Stimulated activated naive CD8-positive, alpha-beta T cell treated with anti-CD3 and anti-CD28 coated beads, Interleukin-15, amount 100 ng/mL, for 72 hours (primary cell): ENCODE data around the gene SERPINB13.
A peak's percentile ranks its signal among the peaks of the same experiment; 100 is the strongest.

Experiments used
- ATAC-seq: fragments of 150-1000 bp; cut with Tn5 transposase; 2 replicates; pipeline ENCODE4 v1.10.0; 2021; ENCODE audit warnings: mild to moderate bottlenecking, moderate library complexity
- DNase-seq, 2 donors: peaks; one replicate each; pipeline ENCODE4 v3.0.0; 2021 to 2022
- H3K27ac Mint-ChIP-seq, 2 donors: one replicate each; pipeline ENCODE4 v1.8.0; 2022; ENCODE audit warnings: mild to moderate bottlenecking in 2 of 2, mixed read lengths in 2 of 2, moderate library complexity in 2 of 2
- H3K27me3 Mint-ChIP-seq: one replicate; pipeline ENCODE4 v1.8.0; 2022; ENCODE audit warnings: mixed read lengths
- H3K4me1 Mint-ChIP-seq: one replicate; pipeline ENCODE4 v1.8.0; 2022; ENCODE audit warnings: mild to moderate bottlenecking, mixed read lengths
- H3K4me3 Mint-ChIP-seq, 2 donors: one replicate each; pipeline ENCODE4 v1.8.0; 2022; ENCODE audit warnings: mild to moderate bottlenecking in 2 of 2, mixed read lengths in 2 of 2, moderate library complexity in 1 of 2
- H3K9me3 Mint-ChIP-seq, 2 donors: one replicate each; pipeline ENCODE4 v1.8.0; 2022; ENCODE audit warnings: mixed read lengths in 2 of 2

SERPINB13 gene

DNA sequence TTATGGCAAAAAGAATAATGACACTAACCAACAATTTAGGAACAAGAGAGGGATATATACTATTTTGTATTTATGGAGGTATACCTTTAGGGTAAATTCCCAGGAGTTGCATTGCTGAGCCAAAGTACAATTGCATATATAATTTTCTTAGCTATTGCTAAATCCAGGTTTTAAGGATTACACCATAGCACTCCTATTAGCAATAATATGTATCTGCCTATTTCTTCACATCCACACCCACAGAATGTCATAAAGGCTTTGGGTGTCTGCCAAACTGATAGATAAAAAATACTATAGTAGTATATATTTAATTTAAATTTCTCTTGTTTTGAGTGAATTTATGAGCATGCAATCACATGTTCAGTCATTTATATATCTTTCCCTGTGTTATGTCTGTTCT, 11.5 kb upstream of the SERPINB13 start:
- H3K4me3 Mint-ChIP-seq: no peak overlapping the region
- H3K4me1 Mint-ChIP-seq: no peaks in the 10 kb centered on the region
- H3K27me3 Mint-ChIP-seq: peaks cover 7% of the 10 kb centered on the region
- ATAC-seq (no peak), DNase-seq (no peak)
- no peak overlapping the region for H3K27ac Mint-ChIP-seq
- no peaks in the 10 kb centered on the region for H3K9me3 Mint-ChIP-seq

DNA sequence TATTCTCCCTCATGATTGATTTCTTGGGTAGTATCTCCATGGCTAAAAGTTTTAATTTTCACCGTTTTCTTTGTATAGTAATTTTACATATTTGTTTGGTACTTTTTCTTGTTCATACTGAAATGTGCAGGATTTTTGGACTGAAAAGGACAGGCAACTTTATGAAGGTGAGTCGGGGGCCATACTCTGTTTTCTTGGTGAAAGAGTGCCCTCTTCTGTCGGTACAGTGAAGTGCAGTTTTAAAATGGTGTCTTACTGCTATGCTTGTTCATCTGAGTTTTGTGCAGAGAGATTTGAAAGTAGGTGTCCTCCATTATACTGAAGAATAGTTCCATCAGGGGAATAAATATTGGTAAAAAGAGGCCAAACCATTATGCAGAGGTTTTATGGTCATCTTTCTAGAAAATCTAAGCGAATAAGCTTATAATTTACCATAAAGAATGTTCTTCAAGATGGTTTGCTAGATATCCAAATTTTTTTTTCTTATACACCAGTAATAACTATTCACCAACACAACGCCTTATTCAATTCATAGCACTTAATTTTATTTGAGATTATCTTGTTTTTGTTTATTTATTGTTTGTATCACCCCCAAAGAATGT, 8.7 kb upstream of the SERPINB13 start:
- H3K9me3 Mint-ChIP-seq: no peaks in the 10 kb centered on the region
- ATAC-seq: no peak
- no peak overlapping the region for H3K27ac Mint-ChIP-seq
- H3K4me1 Mint-ChIP-seq: no peaks in the 10 kb centered on the region
- peak in 1 of 2 donors; percentile 19 for DNase-seq
- peaks cover 7% of the 10 kb centered on the region for H3K27me3 Mint-ChIP-seq
- H3K4me3 Mint-ChIP-seq: no peak overlapping the region

DNA sequence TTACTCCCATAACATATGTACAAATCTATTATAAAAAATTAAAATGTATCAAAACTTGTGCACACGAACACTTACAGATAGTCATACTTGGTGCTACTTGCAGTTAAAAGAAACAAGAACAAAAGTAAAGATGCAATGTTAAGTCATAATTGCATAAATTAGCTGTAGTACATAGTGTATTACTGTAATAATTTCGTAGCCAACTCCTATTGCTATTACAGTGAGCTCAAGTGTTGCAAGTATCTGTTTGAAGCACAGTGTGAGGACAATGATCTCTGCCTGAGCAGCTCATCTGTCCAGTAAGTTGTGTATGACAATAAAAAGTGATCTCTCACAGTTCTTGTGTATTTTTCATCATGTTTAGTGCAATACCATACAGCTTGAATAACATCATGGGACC, 7.5 kb upstream of the SERPINB13 start:
- ATAC-seq (no peak), DNase-seq (no peak)
- Mint-ChIP-seq H3K4me3 (no peak overlapping the region), H3K27ac (no peak overlapping the region), H3K4me1 (no peaks in the 10 kb centered on the region), H3K9me3 (no peaks in the 10 kb centered on the region), H3K27me3 (peaks cover 12% of the 10 kb centered on the region)

DNA sequence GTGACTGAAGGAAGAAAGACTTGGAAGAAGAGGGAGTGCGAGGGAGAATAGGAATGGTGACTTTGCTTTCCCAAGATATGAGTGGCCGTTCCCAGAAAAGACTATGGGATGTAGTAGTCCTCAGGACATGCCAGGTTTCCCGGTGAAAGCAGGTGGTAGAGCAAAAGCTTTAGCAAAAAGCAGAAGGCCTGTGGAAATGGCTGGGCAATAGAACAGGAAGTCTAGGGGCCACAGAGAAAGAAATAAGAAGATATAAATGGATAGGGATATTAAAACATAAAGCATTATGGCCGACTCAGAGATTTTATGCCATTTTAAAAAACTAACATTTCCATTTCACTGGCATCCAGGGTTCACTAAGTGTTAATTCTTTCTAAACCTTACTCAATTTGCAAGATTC, 1.2 kb upstream of the SERPINB13 start:
- ATAC-seq: no peak
- no peak for DNase-seq

DNA sequence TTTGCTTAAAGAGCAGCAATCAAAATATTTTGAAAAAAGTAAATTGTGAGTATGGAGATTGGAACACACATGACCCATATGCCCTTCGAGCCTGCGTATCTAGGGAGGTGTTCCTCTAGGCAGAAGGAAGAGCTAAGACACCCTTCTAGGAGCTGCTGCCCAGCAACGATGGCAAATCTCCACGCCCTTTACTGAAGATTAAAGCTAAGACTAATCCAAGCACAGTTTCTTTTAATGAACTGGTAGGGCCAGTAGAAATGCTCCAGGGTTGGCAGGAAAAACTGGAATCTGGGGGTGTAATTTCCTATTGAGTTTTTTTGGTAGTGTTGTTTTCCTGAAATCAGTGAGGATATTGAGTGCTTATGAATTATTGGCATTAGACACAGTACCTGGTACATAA, 712 bp upstream of the SERPINB13 start:
- H3K9me3 Mint-ChIP-seq: no peaks in the 10 kb centered on the region
- peaks cover 8% of the 10 kb centered on the region for H3K27me3 Mint-ChIP-seq
- no peaks in the 10 kb centered on the region for H3K4me1 Mint-ChIP-seq
- H3K4me3 Mint-ChIP-seq: no peak overlapping the region
- ATAC-seq (no peak), DNase-seq (no peak)
- H3K27ac Mint-ChIP-seq: no peak overlapping the region

More for the DNA sequence above, 1.2 kb upstream of the SERPINB13 start:
- no peak overlapping the region for H3K4me3 Mint-ChIP-seq
- peaks cover 8% of the 10 kb centered on the region for H3K27me3 Mint-ChIP-seq
- H3K9me3 Mint-ChIP-seq: no peaks in the 10 kb centered on the region
- no peaks in the 10 kb centered on the region for H3K4me1 Mint-ChIP-seq
- H3K27ac Mint-ChIP-seq: no peak overlapping the region

DNA sequence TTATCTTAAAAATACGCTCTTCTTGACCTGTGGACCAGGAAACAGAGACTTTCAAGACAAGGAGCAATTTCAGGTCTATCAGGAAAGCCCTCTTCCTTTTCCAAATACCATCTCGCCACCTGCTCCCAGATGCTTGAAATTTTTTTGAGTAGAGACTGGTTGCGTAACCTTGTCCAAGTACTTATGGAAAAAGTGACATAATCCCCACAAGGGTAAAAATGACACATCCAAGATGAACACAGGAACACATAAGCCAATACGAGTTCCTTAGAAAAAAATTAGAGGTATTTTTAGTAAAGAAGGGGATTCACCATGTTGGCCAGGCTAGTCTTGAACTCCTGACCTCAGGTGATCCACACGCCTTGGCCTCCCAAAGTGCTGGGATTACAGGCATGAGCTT, 1.8 kb downstream of the SERPINB13 start:
- H3K9me3 Mint-ChIP-seq: no peaks in the 10 kb centered on the region
- H3K4me1 Mint-ChIP-seq: no peaks in the 10 kb centered on the region
- no peak overlapping the region for H3K27ac Mint-ChIP-seq
- H3K27me3 Mint-ChIP-seq: peaks cover 19% of the 10 kb centered on the region
- ATAC-seq (no peak), DNase-seq (no peak)
- no peak overlapping the region for H3K4me3 Mint-ChIP-seq

DNA sequence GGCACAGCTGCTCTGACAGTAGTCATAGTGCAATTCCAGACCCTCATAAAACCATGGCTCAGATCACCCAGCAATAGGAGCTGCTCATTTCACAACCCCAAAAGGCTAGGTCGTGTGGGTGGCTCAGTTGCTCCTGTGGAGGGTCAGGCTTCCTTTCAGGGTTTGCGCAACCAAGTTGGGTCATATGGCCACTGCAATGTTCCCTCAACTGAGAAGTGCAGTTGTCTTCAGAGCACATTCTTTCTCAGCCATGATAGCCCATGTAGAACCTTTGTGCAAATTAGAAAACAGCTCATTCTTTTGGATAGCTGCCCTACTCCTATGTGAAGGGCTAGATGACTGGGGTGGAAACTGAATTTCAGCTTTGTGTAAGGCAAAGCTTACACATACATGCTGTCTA, 3.2 kb downstream of the SERPINB13 start:
- no peaks in the 10 kb centered on the region for H3K9me3 Mint-ChIP-seq
- DNase-seq (no peak), ATAC-seq (peak; percentile 28)
- peaks cover 11% of the 10 kb centered on the region for H3K27me3 Mint-ChIP-seq
- H3K27ac Mint-ChIP-seq: no peak overlapping the region
- no peaks in the 10 kb centered on the region for H3K4me1 Mint-ChIP-seq
- no peak overlapping the region for H3K4me3 Mint-ChIP-seq

DNA sequence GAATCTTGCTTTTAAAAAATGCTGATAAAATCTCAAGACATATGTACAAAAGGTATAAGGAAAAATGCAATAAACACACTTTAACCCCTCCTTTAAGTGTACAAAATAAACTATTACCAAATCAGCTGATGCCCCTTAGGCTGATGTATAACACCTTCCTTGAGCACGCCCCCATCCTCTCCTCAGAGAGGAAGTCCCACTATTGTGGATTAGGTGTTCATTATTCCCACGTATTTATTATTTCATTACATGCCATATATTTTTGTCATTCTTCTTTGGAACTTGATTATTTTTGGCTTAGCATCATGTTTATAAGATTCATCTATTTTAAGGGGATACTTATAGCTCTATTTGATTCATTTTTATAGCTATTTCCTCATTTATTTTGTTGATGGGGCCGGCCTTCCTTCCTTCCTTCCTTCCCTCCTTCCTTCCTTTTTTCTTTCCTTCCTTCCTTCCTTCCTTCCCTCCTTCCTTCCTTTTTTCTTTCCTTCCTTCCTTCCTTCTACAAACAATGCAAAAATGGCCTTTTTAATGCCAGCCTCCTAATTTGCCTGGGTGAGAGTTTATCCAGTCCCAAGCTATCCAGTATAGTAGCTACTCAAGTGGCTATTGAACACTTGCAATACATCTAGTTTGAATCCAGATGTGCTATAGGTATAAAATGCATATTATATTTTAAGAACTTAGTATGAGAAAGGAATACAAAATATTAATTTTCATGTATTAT, 4.0 kb downstream of the SERPINB13 start:
- DNase-seq (no peak), ATAC-seq (no peak)
- Mint-ChIP-seq H3K27me3 (peaks cover 11% of the 10 kb centered on the region), H3K4me3 (no peak overlapping the region), H3K4me1 (no peaks in the 10 kb centered on the region), H3K9me3 (no peaks in the 10 kb centered on the region), H3K27ac (no peak overlapping the region)

DNA sequence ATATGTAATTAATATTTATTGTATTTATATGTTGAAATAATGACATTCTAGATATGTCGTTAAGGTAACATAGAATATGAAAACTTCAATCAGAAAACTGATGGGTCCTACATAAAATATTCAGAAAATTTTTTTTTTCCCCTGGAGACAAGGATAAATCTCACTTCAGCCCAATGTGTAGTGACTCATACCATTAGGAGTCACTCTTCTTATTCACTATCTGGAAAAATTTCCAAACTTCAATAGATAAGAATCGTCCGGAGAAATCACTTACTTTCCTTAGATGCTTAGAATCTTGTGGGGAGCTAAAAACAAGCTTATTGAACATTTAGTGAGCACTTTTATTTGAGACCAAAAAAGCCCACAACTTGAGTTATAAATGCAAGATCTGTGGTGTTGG, 4.6 kb downstream of the SERPINB13 start:
- no peaks in the 10 kb centered on the region for H3K4me1 Mint-ChIP-seq
- H3K27ac Mint-ChIP-seq: no peak overlapping the region
- peaks cover 11% of the 10 kb centered on the region for H3K27me3 Mint-ChIP-seq
- no peaks in the 10 kb centered on the region for H3K9me3 Mint-ChIP-seq
- no peak overlapping the region for H3K4me3 Mint-ChIP-seq
- ATAC-seq (no peak), DNase-seq (no peak)

DNA sequence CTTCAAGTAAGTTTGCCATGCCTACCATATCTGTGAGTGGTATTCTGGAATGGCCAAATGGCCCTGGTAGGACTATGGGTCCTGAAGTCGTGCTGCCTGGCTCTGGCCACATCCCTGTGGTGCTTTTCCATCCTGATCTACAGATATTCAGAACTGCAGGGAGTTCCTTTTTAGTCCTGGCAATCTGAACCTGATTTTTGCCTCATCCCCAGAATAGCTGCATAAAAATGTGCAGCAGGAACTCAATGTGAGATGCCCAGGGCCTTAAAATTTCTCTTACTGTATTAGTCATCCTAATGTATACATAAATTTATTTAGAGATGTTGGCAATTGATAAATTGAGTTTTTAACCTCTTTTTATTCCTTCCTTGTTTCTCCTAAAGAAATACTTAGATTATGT, 5.3 kb downstream of the SERPINB13 start:
- DNase-seq (no peak), ATAC-seq (no peak)
- H3K27ac Mint-ChIP-seq: no peak overlapping the region
- no peaks in the 10 kb centered on the region for H3K9me3 Mint-ChIP-seq
- H3K4me1 Mint-ChIP-seq: no peaks in the 10 kb centered on the region
- H3K4me3 Mint-ChIP-seq: no peak overlapping the region
- peaks cover 11% of the 10 kb centered on the region for H3K27me3 Mint-ChIP-seq

DNA sequence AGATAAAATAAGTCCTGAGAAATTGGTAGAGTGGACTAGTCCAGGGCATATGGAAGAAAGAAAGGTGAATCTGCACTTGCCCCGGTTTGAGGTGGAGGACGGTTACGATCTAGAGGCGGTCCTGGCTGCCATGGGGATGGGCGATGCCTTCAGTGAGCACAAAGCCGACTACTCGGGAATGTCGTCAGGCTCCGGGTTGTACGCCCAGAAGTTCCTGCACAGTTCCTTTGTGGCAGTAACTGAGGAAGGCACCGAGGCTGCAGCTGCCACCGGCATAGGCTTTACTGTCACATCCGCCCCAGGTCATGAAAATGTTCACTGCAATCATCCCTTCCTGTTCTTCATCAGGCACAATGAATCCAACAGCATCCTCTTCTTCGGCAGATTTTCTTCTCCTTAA, 9.8 kb downstream of the SERPINB13 start:
- no peaks in the 10 kb centered on the region for H3K4me1 Mint-ChIP-seq
- DNase-seq: no peak
- H3K27ac Mint-ChIP-seq: no peak overlapping the region
- H3K4me3 Mint-ChIP-seq: no peak overlapping the region
- no peak for ATAC-seq
- peaks cover 11% of the 10 kb centered on the region for H3K27me3 Mint-ChIP-seq
- no peaks in the 10 kb centered on the region for H3K9me3 Mint-ChIP-seq

DNA sequence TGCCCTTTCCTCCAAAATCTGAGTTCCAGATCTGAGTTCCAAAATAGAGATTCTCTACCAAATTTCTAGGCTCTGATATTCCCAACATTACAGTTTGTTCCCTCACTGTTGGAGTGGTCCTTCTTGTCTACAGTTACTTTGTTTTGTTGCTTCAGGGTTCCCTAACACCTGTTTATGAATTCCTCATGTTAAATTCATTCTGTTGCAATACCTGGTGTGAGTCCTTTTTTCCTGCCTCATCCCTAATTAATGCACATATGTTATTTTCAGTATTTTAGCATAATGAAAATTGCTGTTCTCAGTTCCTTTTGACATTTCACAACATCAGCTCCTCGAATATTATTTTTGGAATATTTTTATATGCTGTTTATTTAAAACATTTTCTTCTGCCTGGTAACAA, 16.2 kb downstream of the SERPINB13 start:
- no peaks in the 10 kb centered on the region for H3K4me1 Mint-ChIP-seq
- H3K4me3 Mint-ChIP-seq: no peak overlapping the region
- H3K9me3 Mint-ChIP-seq: no peaks in the 10 kb centered on the region
- DNase-seq: no peak
- no peak overlapping the region for H3K27ac Mint-ChIP-seq
- no peaks in the 10 kb centered on the region for H3K27me3 Mint-ChIP-seq
- no peak for ATAC-seq

DNA sequence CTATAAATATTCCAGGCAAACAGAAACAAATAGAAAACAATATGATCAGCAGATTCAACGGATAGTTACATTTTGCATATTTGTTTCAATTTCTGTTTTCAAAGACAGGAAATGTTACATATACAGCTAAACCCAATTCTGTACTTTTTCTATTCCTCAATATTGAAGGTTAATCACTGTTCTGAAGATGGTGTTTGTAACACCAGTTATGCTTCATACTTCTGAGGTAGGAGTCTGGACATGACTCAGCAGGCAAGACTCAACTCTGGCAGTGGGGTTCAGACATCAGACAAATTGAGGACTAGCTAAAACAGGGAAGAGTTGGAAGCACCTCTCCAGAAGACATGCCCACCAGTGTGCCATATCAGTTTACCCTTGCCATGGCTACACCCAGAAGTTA, 16.6 kb downstream of the SERPINB13 start:
- no peak for DNase-seq
- Mint-ChIP-seq H3K4me3 (no peak overlapping the region), H3K27ac (no peak overlapping the region), H3K9me3 (no peaks in the 10 kb centered on the region), H3K4me1 (no peaks in the 10 kb centered on the region), H3K27me3 (no peaks in the 10 kb centered on the region)
- ATAC-seq: no peak

DNA sequence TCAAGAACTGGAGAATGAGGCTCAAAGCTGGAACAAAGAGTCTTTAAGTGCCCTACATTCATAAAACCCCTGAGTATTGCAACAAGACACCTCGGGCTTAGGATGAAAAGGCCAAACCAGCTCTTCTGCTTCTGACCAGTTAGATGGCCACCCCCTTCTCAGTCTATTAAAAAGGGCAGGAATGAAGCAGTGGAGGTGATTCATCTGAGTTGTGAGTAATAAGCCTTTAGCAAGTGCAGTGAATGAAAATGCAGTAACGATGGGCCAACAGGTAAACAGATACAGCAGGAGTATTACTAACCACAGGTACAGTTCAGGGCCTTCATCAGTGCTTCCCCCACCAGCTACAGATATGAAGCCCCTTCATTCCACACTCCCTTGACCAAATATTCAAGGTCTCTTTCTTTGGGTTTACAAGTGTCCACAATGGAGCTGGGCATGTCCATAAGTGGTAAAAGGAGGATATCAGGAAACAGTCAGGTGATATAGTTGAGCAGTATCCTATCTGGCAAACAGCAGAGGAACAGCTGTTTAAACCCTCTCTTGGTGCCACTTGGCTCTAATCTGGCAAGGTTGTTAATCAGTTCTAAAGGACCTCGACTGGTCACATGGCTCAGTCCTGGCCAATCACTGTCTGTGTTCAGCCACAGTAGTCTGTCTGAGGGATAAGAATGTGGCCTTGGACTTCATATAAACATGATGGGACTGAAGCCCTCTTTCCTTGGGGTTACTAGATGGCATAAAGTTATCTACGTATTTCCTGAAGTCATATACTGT, 17.8 kb downstream of the SERPINB13 start:
- ATAC-seq (peak; percentile 15), DNase-seq (no peak)
- H3K27ac Mint-ChIP-seq: no peak overlapping the region
- no peaks in the 10 kb centered on the region for H3K27me3 Mint-ChIP-seq
- H3K4me3 Mint-ChIP-seq: no peak overlapping the region
- H3K4me1 Mint-ChIP-seq: no peaks in the 10 kb centered on the region
- no peaks in the 10 kb centered on the region for H3K9me3 Mint-ChIP-seq

DNA sequence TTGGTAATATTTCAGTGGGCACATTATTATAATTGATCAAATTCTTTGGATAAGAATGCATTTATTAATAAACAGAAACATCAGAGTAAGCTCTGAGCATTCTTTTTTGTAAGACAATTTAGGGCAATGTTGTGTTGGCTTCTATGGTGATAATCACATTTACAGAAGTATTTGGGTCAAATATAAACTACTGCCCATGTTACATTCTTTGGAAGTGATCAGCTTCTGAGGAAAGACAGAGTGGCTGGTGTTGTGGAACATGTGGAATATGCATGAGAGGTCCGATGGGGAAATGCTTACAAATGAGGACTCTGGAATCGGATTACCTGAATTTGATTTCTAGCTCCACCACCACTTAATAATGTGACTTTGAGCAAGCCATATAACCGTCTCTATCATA, 19.4 kb downstream of the SERPINB13 start:
- ATAC-seq: no peak
- H3K27ac Mint-ChIP-seq: no peak overlapping the region
- no peaks in the 10 kb centered on the region for H3K9me3 Mint-ChIP-seq

DNA sequence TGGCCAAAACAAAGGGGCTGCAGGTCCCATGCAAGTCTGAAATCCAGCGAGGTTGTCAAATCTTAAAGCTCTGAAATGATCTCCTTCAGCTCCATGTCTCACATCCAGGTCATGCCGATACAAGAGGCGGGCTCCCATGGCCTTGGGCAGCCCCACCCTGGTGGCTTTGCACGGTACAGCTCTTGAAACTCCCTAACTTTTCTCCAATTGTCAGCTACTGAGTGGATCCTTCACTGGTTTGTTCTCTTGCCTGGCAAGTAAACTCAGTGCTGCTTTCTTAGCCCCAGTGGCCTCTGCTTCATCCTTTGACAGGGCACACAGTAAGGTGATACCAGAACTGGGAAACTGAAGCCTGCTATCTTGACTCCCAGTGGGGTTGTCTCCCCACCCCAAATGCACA, 26.3 kb downstream of the SERPINB13 start:
- H3K27ac Mint-ChIP-seq: peak overlapping the region in 1 of 2 donors; percentile 13
- no peak for DNase-seq
- H3K4me1 Mint-ChIP-seq: no peaks in the 10 kb centered on the region
- no peaks in the 10 kb centered on the region for H3K9me3 Mint-ChIP-seq
- H3K27me3 Mint-ChIP-seq: no peaks in the 10 kb centered on the region
- peak; percentile 12 for ATAC-seq
- no peak overlapping the region for H3K4me3 Mint-ChIP-seq

More for the DNA sequence above, 19.4 kb downstream of the SERPINB13 start:
- no peak for DNase-seq
- no peaks in the 10 kb centered on the region for H3K4me1 Mint-ChIP-seq
- no peak overlapping the region for H3K4me3 Mint-ChIP-seq
- no peaks in the 10 kb centered on the region for H3K27me3 Mint-ChIP-seq
